ENCODE results near the gene RFX2.
"Not testable (repeated sequence)": the region's sequence is repeated elsewhere in the genome, so short reads cannot be mapped to it uniquely, and the experiment has no call there.

Gene RFX2

GRCh38 chr19:6115992-6116391, 5.7 kb upstream of the RFX2 start:
- peaks cover 5% of the 10 kb centered on the region for H3K27me3 Mint-ChIP-seq
- no peak overlapping the region for H3K27ac Mint-ChIP-seq
- peaks cover 4% of the 10 kb centered on the region for H3K9me3 Mint-ChIP-seq
- no peak for ATAC-seq
- H3K4me3 Mint-ChIP-seq: no peak overlapping the region
- DNase-seq: no peak
- peaks cover 5% of the 10 kb centered on the region for H3K4me1 Mint-ChIP-seq
- no peaks in the 10 kb centered on the region for H3K36me3 Mint-ChIP-seq (ENCODE audit: low read depth)

DNA sequence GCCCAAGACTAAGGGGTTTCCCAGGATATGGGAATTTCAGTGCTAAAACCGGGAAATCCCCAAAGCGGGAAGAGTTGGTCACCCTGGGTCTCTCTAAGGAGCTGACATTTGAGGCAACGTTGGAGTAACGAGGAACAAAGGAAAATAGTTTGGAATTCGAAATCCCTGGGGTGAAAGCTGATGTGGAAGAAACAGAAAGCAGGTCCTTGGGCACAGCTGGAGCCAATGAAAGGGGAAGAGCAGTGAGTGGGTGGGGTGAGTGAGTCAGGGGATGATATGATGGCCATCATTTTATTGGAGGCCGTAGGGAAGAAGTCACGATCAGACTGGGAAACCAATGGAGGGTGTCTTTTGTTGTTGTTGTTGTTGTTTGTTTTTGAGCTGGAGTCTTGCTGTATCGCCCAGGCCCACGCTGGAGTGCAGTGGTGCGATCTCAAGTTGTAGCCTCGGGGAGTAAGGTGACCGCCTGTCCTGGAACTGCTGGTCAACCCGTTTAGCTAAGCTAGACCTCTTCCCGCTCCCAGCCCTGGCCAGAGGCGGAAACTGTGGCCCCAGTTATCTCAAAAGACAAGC, 3.4 kb upstream of the RFX2 start:
- Mint-ChIP-seq H3K27ac (no peak overlapping the region), H3K4me1 (peaks cover 15% of the 10 kb centered on the region), H3K9me3 (peaks cover under 1% of the 10 kb centered on the region), H3K4me3 (no peak overlapping the region), H3K27me3 (peaks cover 7% of the 10 kb centered on the region), H3K36me3 (ENCODE audit: low read depth) (no peaks in the 10 kb centered on the region)
- DNase-seq: no peak
- no peak for ATAC-seq

GRCh38 chr19:6109947-6110346, 353 bp downstream of the RFX2 start:
- H3K27ac Mint-ChIP-seq: peak overlapping the region; percentile 78
- H3K27me3 Mint-ChIP-seq: peaks cover 6% of the 10 kb centered on the region
- no peaks in the 10 kb centered on the region for H3K36me3 Mint-ChIP-seq (ENCODE audit: low read depth)
- H3K4me1 Mint-ChIP-seq: peaks cover 22% of the 10 kb centered on the region
- peak overlapping the region; percentile 86 for H3K4me3 Mint-ChIP-seq
- ATAC-seq (peak; percentile 1), DNase-seq (peak; percentile 19)
- no peaks in the 10 kb centered on the region for H3K9me3 Mint-ChIP-seq

DNA sequence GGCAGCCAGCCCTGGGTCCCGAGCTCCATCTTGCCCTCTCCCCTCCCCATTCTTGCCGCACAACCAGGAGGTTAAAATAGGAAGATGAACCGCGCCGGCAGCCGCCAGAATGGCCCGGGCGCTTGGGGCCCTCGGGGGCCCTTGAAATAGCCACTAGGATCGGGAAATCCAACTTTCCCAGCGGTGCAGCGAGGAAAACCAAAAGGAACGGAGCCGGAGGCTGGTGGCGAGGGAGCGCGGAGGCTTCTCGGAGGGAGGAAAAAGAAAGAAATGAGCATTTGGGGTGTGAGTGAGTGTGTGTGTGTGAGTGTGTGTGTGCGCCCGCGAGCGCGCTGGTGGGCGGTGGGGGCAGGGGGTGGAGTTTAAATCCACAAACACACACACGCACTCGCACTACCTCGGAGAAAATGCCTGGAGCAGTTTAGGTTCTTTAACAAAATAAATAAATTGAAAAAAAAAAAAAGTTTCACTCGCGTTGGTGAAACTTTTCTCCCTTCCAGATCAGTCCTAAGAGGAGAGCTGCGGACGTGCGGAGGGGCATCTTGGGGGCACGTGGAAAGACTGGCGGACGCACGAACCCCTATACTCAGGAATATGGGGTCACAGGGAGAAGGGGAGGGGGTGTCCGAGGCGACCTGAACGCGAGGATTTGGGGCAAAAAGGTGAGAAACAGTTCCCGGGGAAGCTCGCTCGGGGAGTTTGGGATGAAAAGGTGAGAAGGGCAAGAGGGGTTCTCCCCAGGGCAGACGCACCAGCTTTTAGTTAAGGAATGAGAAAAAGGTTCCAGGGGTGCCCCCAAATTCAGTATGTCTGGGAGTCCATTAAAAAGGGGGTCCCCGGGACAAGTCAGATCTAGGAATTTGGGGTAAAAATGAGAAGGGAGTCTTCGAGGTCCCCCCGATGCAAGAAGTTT, 1.3 kb downstream of the RFX2 start:
- H3K27ac Mint-ChIP-seq: peak overlapping the region; percentile 78
- ATAC-seq: no peak

DNA sequence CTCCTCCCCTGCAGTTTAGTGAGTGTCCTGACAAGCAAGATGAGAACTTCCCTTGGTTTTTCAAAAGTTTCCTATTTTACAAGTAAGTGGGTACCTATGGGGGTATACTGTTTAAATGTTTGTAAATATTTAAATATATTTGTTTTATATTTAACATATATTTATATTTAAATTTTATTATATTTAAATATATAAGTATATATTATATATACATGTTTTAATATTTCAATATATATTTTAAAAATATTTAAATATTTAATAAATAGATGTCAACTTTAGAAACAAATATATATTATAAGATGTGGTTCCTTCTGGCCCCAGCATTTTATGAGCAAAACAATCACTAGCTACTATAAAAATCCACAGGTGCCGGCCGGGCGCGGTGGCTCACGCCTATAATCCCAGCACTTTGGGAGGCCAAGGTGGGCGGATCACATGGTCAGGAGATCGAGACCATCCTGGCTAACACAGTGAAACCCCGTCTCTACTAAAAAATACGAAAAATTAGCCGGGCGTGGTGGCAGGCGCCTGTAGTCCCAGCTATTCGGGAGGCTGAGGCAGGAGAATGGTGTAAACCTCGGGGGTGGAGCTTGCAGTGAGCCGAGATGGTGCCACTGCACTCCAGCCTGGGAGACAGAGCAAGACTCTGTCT, 3.5 kb downstream of the RFX2 start:
- ATAC-seq; H3K9me3 Mint-ChIP-seq; H3K27me3 Mint-ChIP-seq; DNase-seq; H3K36me3 Mint-ChIP-seq (ENCODE audit: low read depth); H3K27ac Mint-ChIP-seq; H3K4me3 Mint-ChIP-seq: not testable (repeated sequence)
- H3K4me1 Mint-ChIP-seq: peaks cover 22% of the 10 kb centered on the region

More for the DNA sequence above, 1.3 kb downstream of the RFX2 start:
- DNase-seq: peak; percentile 56
- Mint-ChIP-seq H3K27me3 (peaks cover 6% of the 10 kb centered on the region), H3K9me3 (no peaks in the 10 kb centered on the region), H3K4me1 (peaks cover 22% of the 10 kb centered on the region), H3K4me3 (peak overlapping the region; percentile 86), H3K36me3 (ENCODE audit: low read depth) (no peaks in the 10 kb centered on the region)

DNA sequence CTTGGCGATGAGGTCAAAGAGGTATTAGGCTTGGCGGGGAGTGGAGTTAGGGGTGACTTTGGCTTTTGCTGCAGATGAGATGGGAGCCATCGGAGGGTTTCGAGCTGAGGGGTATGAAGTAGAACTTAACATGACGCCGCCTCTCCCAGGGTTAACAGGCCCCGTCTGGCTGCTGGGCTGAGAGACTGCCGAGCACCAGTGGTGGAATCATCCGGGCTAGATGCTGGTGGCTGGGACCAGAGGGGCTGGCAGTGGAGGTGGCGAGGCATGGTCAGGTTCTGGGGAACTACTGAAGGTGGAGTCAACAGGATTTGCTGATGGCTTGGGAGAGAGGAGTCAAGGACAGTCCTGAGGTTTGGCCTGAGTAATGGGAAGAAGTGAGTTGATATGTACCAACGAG, 4.9 kb downstream of the RFX2 start:
- DNase-seq: no peak
- H3K4me3 Mint-ChIP-seq: no peak overlapping the region
- no peak for ATAC-seq
- H3K4me1 Mint-ChIP-seq: peaks cover 22% of the 10 kb centered on the region
- peaks cover 4% of the 10 kb centered on the region for H3K27me3 Mint-ChIP-seq
- no peaks in the 10 kb centered on the region for H3K9me3 Mint-ChIP-seq
- no peak overlapping the region for H3K27ac Mint-ChIP-seq
- peaks cover 2% of the 10 kb centered on the region for H3K36me3 Mint-ChIP-seq (ENCODE audit: low read depth)

DNA sequence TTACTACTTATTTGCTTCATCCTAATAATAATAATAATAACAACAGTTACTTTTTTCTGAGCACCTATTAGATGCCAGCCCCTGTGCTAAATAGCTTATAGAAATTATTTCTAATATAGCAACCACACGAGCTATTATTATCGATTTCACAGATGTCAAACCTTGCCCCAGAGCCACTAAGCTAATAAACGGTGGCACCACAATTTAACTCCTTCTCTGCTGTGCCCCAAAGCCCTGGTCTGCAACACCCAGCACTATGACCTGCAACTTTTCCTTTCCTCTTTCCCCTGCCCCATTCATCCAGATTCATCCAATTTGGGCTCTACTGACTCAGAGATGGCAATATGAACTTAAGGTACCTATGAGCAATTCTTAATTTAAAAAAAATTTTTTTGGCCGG, 6.4 kb downstream of the RFX2 start:
- Mint-ChIP-seq H3K9me3 (peaks cover 7% of the 10 kb centered on the region), H3K36me3 (ENCODE audit: low read depth) (peaks cover 5% of the 10 kb centered on the region), H3K27ac (no peak overlapping the region), H3K4me3 (no peak overlapping the region), H3K4me1 (peaks cover 22% of the 10 kb centered on the region), H3K27me3 (peaks cover 2% of the 10 kb centered on the region)
- no peak for ATAC-seq
- DNase-seq: no peak

GRCh38 chr19:6103217-6103644, 7.1 kb downstream of the RFX2 start:
- Mint-ChIP-seq H3K4me3 (no peak overlapping the region), H3K27ac (no peak overlapping the region), H3K27me3 (no peaks in the 10 kb centered on the region), H3K4me1 (peaks cover 16% of the 10 kb centered on the region), H3K9me3 (peaks cover 7% of the 10 kb centered on the region), H3K36me3 (ENCODE audit: low read depth) (peaks cover 5% of the 10 kb centered on the region)
- DNase-seq (no peak), ATAC-seq (no peak)

- Mint-ChIP-seq H3K4me1 (peaks cover 13% of the 10 kb centered on the region), H3K36me3 (ENCODE audit: low read depth) (peaks cover 5% of the 10 kb centered on the region), H3K27me3 (no peaks in the 10 kb centered on the region), H3K4me3 (no peak overlapping the region), H3K9me3 (peaks cover 7% of the 10 kb centered on the region), H3K27ac (no peak overlapping the region)
- ATAC-seq (no peak), DNase-seq (no peak)
Measured at GRCh38 chr19:6101991-6102390, 8.3 kb downstream of the RFX2 start.

- H3K9me3 Mint-ChIP-seq: peaks cover 7% of the 10 kb centered on the region
- peaks cover 13% of the 10 kb centered on the region for H3K4me1 Mint-ChIP-seq
- peaks cover 5% of the 10 kb centered on the region for H3K36me3 Mint-ChIP-seq (ENCODE audit: low read depth)
- no peak overlapping the region for H3K4me3 Mint-ChIP-seq
- DNase-seq: no peak
- ATAC-seq: no peak
- H3K27me3 Mint-ChIP-seq: no peaks in the 10 kb centered on the region
- no peak overlapping the region for H3K27ac Mint-ChIP-seq
Measured at GRCh38 chr19:6101291-6101825, 8.9 kb downstream of the RFX2 start.

- DNase-seq (peak; percentile 52), ATAC-seq (no peak)
- Mint-ChIP-seq H3K9me3 (peaks cover 7% of the 10 kb centered on the region), H3K27me3 (no peaks in the 10 kb centered on the region), H3K27ac (peak overlapping the region; percentile 89), H3K4me1 (peaks cover 13% of the 10 kb centered on the region), H3K36me3 (ENCODE audit: low read depth) (peaks cover 5% of the 10 kb centered on the region), H3K4me3 (peak overlapping the region; percentile 74)
Measured at GRCh38 chr19:6100284-6100915, 9.9 kb downstream of the RFX2 start.

DNA sequence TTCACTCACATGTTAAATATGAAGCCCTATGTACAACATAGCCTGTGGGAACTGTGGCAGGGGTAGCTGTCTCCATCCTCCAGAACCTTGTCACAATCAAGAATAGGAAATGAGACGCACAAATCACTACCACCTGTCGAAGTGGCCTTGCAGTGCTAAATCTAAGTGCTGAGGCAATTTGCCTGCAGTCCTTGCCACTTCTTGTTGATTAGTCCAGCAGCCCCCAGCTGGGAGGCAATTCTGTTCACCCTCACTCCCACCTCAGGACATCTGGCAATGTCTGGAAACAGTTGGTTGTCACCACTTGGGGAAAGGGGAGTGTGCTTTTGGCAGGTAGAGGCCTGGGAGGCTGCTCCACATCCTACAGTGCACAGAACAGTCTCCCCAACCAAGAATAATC, 10.7 kb downstream of the RFX2 start:
- Mint-ChIP-seq H3K27me3 (no peaks in the 10 kb centered on the region), H3K4me1 (peaks cover 13% of the 10 kb centered on the region), H3K4me3 (no peak overlapping the region), H3K9me3 (peaks cover 7% of the 10 kb centered on the region), H3K27ac (peak overlapping the region; percentile 89), H3K36me3 (ENCODE audit: low read depth) (peaks cover 5% of the 10 kb centered on the region)
- DNase-seq: no peak
- no peak for ATAC-seq

GRCh38 chr19:6099033-6099432, 11.3 kb downstream of the RFX2 start:
- H3K9me3 Mint-ChIP-seq: peaks cover 7% of the 10 kb centered on the region
- ATAC-seq: no peak

GRCh38 chr19:6098574-6098973, 11.7 kb downstream of the RFX2 start:
- H3K4me1 Mint-ChIP-seq: peaks cover 13% of the 10 kb centered on the region
- H3K27ac Mint-ChIP-seq: no peak overlapping the region
- no peaks in the 10 kb centered on the region for H3K27me3 Mint-ChIP-seq
- no peak for ATAC-seq
- H3K36me3 Mint-ChIP-seq (ENCODE audit: low read depth): peaks cover 5% of the 10 kb centered on the region
- H3K4me3 Mint-ChIP-seq: no peak overlapping the region
- peaks cover 7% of the 10 kb centered on the region for H3K9me3 Mint-ChIP-seq
- no peak for DNase-seq

More at GRCh38 chr19:6099033-6099432, 11.3 kb downstream of the RFX2 start:
- Mint-ChIP-seq H3K27ac (no peak overlapping the region), H3K27me3 (no peaks in the 10 kb centered on the region), H3K36me3 (ENCODE audit: low read depth) (peaks cover 5% of the 10 kb centered on the region), H3K4me1 (peaks cover 13% of the 10 kb centered on the region), H3K4me3 (no peak overlapping the region)
- DNase-seq: no peak
